ENCODE results near the gene CA11.

DNA sequence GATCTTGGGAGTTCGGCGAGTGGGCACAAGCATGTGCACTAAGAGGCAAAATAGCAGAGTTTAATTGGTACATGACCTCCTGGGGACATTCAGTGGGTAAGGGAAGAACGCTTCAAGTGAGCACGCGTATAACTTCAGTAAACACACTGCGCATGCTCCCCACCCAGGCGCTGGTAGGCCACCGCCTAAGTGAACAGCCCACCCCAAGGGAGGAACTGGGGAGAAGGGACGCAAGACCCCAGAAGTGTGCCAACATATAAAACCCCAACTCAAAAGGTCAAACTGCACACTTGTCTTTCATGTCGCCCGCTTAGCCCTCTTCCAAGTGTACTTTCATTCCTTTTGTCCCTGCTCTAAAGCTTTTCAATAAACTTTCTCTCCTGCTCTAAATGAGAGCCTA, 37.4 kb upstream of the CA11 start:
- TF ChIP-seq, protein P1, sequence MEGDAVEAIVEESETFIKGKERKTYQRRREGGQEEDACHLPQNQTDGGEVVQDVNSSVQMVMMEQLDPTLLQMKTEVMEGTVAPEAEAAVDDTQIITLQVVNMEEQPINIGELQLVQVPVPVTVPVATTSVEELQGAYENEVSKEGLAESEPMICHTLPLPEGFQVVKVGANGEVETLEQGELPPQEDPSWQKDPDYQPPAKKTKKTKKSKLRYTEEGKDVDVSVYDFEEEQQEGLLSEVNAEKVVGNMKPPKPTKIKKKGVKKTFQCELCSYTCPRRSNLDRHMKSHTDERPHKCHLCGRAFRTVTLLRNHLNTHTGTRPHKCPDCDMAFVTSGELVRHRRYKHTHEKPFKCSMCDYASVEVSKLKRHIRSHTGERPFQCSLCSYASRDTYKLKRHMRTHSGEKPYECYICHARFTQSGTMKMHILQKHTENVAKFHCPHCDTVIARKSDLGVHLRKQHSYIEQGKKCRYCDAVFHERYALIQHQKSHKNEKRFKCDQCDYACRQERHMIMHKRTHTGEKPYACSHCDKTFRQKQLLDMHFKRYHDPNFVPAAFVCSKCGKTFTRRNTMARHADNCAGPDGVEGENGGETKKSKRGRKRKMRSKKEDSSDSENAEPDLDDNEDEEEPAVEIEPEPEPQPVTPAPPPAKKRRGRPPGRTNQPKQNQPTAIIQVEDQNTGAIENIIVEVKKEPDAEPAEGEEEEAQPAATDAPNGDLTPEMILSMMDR (IDR thresholded peaks at IDR 0.05): no peak
- TF ChIP-seq, protein P2, sequence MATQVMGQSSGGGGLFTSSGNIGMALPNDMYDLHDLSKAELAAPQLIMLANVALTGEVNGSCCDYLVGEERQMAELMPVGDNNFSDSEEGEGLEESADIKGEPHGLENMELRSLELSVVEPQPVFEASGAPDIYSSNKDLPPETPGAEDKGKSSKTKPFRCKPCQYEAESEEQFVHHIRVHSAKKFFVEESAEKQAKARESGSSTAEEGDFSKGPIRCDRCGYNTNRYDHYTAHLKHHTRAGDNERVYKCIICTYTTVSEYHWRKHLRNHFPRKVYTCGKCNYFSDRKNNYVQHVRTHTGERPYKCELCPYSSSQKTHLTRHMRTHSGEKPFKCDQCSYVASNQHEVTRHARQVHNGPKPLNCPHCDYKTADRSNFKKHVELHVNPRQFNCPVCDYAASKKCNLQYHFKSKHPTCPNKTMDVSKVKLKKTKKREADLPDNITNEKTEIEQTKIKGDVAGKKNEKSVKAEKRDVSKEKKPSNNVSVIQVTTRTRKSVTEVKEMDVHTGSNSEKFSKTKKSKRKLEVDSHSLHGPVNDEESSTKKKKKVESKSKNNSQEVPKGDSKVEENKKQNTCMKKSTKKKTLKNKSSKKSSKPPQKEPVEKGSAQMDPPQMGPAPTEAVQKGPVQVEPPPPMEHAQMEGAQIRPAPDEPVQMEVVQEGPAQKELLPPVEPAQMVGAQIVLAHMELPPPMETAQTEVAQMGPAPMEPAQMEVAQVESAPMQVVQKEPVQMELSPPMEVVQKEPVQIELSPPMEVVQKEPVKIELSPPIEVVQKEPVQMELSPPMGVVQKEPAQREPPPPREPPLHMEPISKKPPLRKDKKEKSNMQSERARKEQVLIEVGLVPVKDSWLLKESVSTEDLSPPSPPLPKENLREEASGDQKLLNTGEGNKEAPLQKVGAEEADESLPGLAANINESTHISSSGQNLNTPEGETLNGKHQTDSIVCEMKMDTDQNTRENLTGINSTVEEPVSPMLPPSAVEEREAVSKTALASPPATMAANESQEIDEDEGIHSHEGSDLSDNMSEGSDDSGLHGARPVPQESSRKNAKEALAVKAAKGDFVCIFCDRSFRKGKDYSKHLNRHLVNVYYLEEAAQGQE (IDR thresholded peaks at IDR 0.05; ENCODE audit: insufficient read depth in 1 of 2, low read depth in 2 of 2, low read length in 1 of 2): no peak
- no peak for TF ChIP-seq POLR2AphosphoS5 (IDR thresholded peaks at IDR 0.05; ENCODE audit: low read depth, low read length)
